LNCAP (cell line): ENCODE results near the gene RARA.

Experiments used
- TF ChIP-seq, protein P1 (sequence below): fragments of 450-650 bp; IDR thresholded peaks from 2 replicates; pipeline ENCODE4 v1.5.1; 2017; ENCODE audit warnings: mild to moderate bottlenecking

The RARA gene

DNA sequence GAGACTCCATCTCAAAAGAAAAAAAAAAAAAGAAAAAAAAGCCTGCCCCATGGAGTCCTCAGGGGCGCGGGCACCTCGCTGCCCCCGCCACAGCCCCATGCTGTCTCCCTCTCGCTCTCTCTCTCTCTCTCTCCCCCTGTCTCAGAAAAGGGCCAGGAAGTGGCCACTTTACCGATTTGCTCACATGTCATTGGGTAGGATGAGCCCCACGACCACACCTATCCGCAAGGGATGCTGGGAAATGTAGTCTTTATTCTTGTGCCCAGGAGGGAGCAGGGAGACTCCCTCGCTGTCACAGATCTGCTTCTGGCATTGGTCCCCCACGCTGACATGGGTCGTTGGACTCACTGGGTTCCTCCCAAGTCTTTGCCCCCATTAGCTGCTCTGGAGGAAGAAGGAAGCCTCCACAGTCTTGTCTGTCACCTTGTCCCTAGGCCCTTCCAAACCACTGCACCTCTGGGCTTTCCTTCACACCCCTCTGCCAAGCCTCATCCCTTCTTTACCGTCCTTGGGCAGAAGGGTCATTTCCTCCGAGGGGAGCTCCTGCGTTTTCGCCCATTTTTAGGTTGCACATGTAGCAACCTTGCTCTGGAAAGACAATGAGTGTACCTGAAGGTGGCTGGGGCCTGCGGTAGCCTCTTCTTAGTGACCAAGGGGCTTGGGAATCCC, 62.4 kb downstream of the RARA start:
- TF ChIP-seq, protein P1, sequence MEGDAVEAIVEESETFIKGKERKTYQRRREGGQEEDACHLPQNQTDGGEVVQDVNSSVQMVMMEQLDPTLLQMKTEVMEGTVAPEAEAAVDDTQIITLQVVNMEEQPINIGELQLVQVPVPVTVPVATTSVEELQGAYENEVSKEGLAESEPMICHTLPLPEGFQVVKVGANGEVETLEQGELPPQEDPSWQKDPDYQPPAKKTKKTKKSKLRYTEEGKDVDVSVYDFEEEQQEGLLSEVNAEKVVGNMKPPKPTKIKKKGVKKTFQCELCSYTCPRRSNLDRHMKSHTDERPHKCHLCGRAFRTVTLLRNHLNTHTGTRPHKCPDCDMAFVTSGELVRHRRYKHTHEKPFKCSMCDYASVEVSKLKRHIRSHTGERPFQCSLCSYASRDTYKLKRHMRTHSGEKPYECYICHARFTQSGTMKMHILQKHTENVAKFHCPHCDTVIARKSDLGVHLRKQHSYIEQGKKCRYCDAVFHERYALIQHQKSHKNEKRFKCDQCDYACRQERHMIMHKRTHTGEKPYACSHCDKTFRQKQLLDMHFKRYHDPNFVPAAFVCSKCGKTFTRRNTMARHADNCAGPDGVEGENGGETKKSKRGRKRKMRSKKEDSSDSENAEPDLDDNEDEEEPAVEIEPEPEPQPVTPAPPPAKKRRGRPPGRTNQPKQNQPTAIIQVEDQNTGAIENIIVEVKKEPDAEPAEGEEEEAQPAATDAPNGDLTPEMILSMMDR = no peak

DNA sequence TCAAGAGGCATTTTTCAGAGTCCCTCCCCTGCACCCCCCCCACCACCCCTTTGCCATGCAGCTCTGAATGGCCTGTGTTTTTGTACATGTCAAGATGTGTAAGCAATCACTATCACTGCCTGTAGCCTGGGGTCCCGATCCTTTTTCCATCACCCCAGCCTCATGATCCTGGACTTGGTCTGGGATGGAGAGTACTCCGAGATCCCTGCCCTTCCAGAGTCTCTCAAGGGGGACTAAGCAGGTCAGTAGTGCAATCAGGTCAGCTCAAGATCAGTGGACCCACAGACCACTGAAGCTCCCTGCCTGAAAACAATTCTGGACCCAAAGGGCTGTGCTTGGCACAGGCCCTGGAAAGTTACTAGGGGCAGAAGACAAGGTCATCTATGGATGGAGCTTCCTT, 63.1 kb downstream of the RARA start:
- TF ChIP-seq, protein P1 = no peak

DNA sequence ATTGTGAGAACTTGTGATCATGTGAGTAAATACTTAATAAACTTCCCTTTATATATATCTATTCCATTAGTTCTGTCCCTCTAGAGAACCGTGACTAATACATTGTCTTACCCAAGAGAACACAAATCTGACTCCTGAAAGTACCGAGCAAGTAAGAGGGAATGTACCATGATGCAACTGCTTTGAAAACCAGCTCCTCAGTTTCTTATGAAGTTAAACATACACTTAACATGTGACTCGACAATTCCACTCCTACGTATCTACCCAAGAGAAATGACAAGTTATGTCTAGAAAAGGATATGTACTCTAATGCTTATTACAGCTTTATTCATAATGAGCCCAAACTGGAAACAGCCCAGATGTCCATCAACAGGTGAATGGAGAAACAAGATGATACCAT, 64.3 kb downstream of the RARA start:
- TF ChIP-seq, protein P1 = no peak

DNA sequence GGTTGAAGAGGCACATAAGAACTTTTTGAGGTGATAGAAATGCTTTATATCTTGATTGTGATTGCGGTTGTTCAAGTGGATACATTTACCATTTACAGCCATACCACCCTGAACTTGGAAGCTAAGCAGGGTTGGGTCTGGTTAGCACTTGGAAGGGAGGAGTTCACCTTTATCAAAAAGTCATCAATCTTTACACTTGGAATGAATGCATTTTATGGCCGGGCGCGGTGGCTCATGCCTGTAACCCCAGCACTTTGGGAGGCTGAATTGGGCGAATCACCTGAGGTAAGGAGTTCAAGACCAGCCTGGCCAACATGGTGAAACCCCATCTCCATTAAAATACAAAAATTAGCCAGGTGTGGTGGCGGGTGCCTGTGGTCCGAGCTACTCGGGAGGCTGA, 65.0 kb downstream of the RARA start:
- TF ChIP-seq, protein P1 = no peak

DNA sequence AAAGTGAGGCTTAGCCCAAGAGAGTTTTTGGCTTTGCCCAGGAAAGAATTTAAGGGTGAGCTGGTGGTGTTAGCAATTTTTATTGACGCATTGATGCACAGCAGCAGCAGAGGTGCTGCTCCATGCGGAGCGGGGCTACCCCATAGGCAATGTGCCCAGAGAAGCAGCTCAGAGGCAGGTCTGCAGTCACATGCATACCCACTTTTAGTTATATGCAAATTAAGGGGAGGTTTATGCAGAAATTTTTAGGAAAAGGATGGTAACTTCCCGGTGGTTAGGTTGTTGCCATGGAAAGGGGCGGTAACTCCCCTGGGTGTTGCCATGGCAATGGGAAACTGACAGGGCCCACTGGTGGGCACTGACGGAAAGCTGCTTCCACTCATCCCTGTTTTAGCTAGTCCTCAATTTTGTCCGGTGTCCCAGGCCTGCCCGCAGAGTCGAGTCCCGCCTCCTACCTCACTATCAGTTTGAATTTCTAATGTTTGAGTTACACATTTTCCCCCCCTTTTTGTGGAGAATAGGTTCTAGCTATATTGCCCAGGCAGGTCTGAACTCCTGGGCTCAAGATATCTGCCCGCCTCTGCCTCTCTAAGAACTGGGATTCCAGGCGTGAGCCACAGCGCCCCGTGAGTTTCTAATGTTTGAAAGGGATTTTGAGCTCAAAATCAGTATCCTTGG, 66.0 kb downstream of the RARA start:
- TF ChIP-seq, protein P1 = no peak

DNA sequence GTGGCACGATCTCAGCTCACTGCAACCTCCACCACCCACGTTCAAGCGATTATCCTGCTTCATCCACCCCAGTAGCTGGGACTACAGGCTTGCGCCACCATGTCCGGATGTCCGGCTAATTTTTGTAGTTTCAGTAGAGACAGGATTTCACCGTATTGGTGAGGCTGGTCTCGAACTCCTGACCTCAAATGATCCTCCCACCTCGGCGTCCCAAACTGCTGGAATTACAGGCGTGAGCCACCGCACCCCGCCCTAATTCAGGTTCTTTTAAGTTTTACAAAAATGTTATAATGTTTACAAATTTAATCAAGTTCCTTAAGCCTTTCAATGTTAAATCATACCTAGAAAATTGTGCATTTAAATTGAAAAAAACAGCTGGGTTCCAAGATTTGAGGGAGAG, 68.9 kb downstream of the RARA start:
- TF ChIP-seq, protein P1 = no peak

DNA sequence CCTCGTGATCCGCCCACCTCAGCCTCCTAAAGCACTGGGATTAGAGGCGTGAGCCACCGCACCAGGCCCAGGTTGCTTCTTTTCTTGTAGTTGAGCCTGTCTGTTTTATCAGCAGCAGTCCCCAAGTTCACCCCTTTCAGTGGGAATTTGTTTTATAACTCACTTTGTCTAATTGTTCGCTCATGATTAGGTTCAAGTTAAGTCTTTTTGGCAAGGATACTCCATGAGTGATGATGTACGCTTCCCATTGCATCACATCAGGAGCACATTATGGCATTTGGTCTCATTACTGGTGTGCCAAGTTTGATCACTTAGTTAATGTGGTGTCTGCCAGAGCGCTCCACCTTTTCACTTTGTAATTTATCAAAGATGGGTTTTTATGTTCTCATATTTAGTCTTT, 70.0 kb downstream of the RARA start:
- TF ChIP-seq, protein P1 = no peak
